H9 (cell line): ENCODE measurements around the gene RNPEP. TPM values are rescaled to one million over a fixed set of nuclear protein-coding genes. Genes with fewer than 3 reads are reported as not detected.

Experiments used
- DNase-seq: peaks from one replicate; pipeline ENCODE4 v3.0.0-alpha.2; 2017
- H2AFZ ChIP-seq: one replicate; pipeline ENCODE4 v1.6.1; 2013; ENCODE audit warnings: mild to moderate bottlenecking, low read length, control low read depth, moderate library complexity
- H2AK5ac ChIP-seq: 2 replicates; pipeline ENCODE4 v1.6.1; 2013; ENCODE audit warnings: low read length, control low read depth, mixed read lengths; ENCODE audit not compliant: insufficient read length
- H2BK120ac ChIP-seq: one replicate; pipeline ENCODE4 v1.6.1; 2013; ENCODE audit warnings: low read depth, mild to moderate bottlenecking, low read length, control low read depth, inconsistent platforms; ENCODE audit not compliant: poor library complexity, severe bottlenecking
- H2BK12ac ChIP-seq: 2 replicates; pipeline ENCODE4 v1.6.1; 2013; ENCODE audit warnings: low read length, control low read depth, mixed read lengths, low read depth; ENCODE audit not compliant: insufficient read length
- H2BK15ac ChIP-seq: 2 replicates; pipeline ENCODE4 v1.6.1; 2013; ENCODE audit warnings: low read depth, low read length, control low read depth
- H2BK20ac ChIP-seq: one replicate; pipeline ENCODE4 v1.6.1; 2013; ENCODE audit warnings: low read depth, mild to moderate bottlenecking, low read length, control low read depth, inconsistent platforms; ENCODE audit not compliant: poor library complexity, severe bottlenecking
- H2BK5ac ChIP-seq: 2 replicates; pipeline ENCODE4 v1.6.1; 2013; ENCODE audit warnings: low read length, control low read depth, mixed read lengths; ENCODE audit not compliant: insufficient read length
- H3K14ac ChIP-seq: 2 replicates; pipeline ENCODE4 v1.6.1; 2013; ENCODE audit warnings: low read length, control low read depth; ENCODE audit not compliant: insufficient read depth
- H3K18ac ChIP-seq: 2 replicates; pipeline ENCODE4 v1.6.1; 2013; ENCODE audit warnings: low read depth, mild to moderate bottlenecking, mixed read lengths, low read length, control low read depth; ENCODE audit not compliant: insufficient read length
- H3K23ac ChIP-seq: 2 replicates; pipeline ENCODE4 v1.6.1; 2013; ENCODE audit warnings: low read length, control low read depth, mixed read lengths, low read depth; ENCODE audit not compliant: insufficient read length
- H3K23me2 ChIP-seq: 2 replicates; pipeline ENCODE4 v1.6.1; 2013; ENCODE audit warnings: low read depth, mild to moderate bottlenecking, mixed read lengths, low read length, control low read depth; ENCODE audit not compliant: insufficient read length, poor library complexity, severe bottlenecking
- H3K27ac ChIP-seq: 2 replicates; pipeline ENCODE4 v1.5.1; 2013; ENCODE audit warnings: low read length, control low read depth, mixed read lengths, low read depth; ENCODE audit not compliant: insufficient read length
- H3K27me3 ChIP-seq: 2 replicates; pipeline ENCODE4 v1.6.1; 2013; ENCODE audit warnings: low read length, control low read depth, inconsistent platforms; ENCODE audit not compliant: insufficient read depth
- H3K4ac ChIP-seq: 2 replicates; pipeline ENCODE4 v1.6.1; 2013; ENCODE audit warnings: low read depth, mild to moderate bottlenecking, control low read depth, inconsistent platforms, low read length, moderate library complexity
- H3K4me1 ChIP-seq: 2 replicates; pipeline ENCODE4 v1.6.1; 2013; ENCODE audit warnings: low read length, control low read depth, inconsistent platforms; ENCODE audit not compliant: insufficient read depth
- H3K4me2 ChIP-seq: 2 replicates; pipeline ENCODE4 v1.6.1; 2013; ENCODE audit warnings: low read length, control low read depth, mixed read lengths; ENCODE audit not compliant: insufficient read length, insufficient read depth
- H3K56ac ChIP-seq: 2 replicates; pipeline ENCODE4 v1.6.1; 2013; ENCODE audit warnings: low read depth, mild to moderate bottlenecking, mixed read lengths, low read length, control low read depth; ENCODE audit not compliant: insufficient read length
- H3K79me1 ChIP-seq: 2 replicates; pipeline ENCODE4 v1.6.1; 2013; ENCODE audit warnings: low read depth, mild to moderate bottlenecking, moderate library complexity, low read length, control low read depth, inconsistent platforms; ENCODE audit not compliant: insufficient read depth, poor library complexity, severe bottlenecking
- H3K79me2 ChIP-seq: 2 replicates; pipeline ENCODE4 v1.6.1; 2013; ENCODE audit warnings: low read length, control low read depth, inconsistent platforms; ENCODE audit not compliant: insufficient read depth
- H3K9ac ChIP-seq: 2 replicates; pipeline ENCODE4 v1.6.1; 2013; ENCODE audit warnings: low read length, control low read depth, mixed read lengths; ENCODE audit not compliant: insufficient read length; ENCODE audit errors: extremely low read depth
- H3K9me3 ChIP-seq: one replicate; pipeline ENCODE4 v1.6.1; 2013; ENCODE audit warnings: low read depth, low read length, inconsistent platforms; ENCODE audit not compliant: control insufficient read depth
- H3T11ph ChIP-seq: one replicate; pipeline ENCODE4 v1.6.1; 2013; ENCODE audit warnings: mild to moderate bottlenecking, low read length, control low read depth, inconsistent platforms
- H4K20me1 ChIP-seq: one replicate; pipeline ENCODE4 v1.6.1; 2013; ENCODE audit not compliant: control insufficient read depth, insufficient read length, insufficient read depth
- H4K5ac ChIP-seq: 2 replicates; pipeline ENCODE4 v1.6.1; 2013; ENCODE audit warnings: low read depth, mild to moderate bottlenecking, mixed read lengths, low read length, control low read depth; ENCODE audit not compliant: insufficient read length
- H4K8ac ChIP-seq: replicated peaks from 2 replicates; pipeline ENCODE4 v1.6.1; 2013; ENCODE audit warnings: low read length, control low read depth, mixed read lengths, low read depth; ENCODE audit not compliant: insufficient read length
- H4K91ac ChIP-seq: 2 replicates; pipeline ENCODE4 v1.6.1; 2013; ENCODE audit warnings: low read depth, mild to moderate bottlenecking, moderate library complexity, mixed read lengths, low read length, control low read depth; ENCODE audit not compliant: insufficient read length
- H3K27ac Mint-ChIP-seq, 3 experiments: 2 replicates in 2 of 3; 3 replicates in 1 of 3; pipeline ENCODE4 v1.8.0; 2020 to 2021; ENCODE audit warnings: mixed read lengths in 3 of 3, mild to moderate bottlenecking in 1 of 3, moderate library complexity in 1 of 3
- H3K27me3 Mint-ChIP-seq: 2 replicates; pipeline ENCODE4 v1.8.0; 2021; ENCODE audit warnings: low read depth, mild to moderate bottlenecking, moderate library complexity, mixed read lengths
- H3K36me3 Mint-ChIP-seq, 3 experiments: 2 replicates in 2 of 3; 3 replicates in 1 of 3; pipeline ENCODE4 v1.8.0; 2020 to 2021; ENCODE audit warnings: low read depth in 3 of 3, mixed read lengths in 3 of 3; ENCODE audit not compliant: insufficient read depth in 1 of 3
- H3K4me1 Mint-ChIP-seq, 2 experiments: 2 replicates each; pipeline ENCODE4 v1.8.0; 2020; ENCODE audit warnings: mixed read lengths in 2 of 2
- H3K4me3 Mint-ChIP-seq, 2 experiments: 2 replicates in 1 of 2; 3 replicates in 1 of 2; pipeline ENCODE4 v1.8.0; 2020 to 2021; ENCODE audit warnings: mild to moderate bottlenecking in 2 of 2, mixed read lengths in 2 of 2, moderate library complexity in 1 of 2
- H3K9me3 Mint-ChIP-seq, 2 experiments: 2 replicates in 1 of 2; 3 replicates in 1 of 2; pipeline ENCODE4 v1.8.0; 2020; ENCODE audit warnings: mild to moderate bottlenecking in 2 of 2, mixed read lengths in 2 of 2, moderate library complexity in 1 of 2
- CTCF ChIP-seq: fragments of 200-600 bp; sonication (generic); conservative IDR thresholded peaks from 3 replicates; pipeline ENCODE4 v1.8.0; 2021; ENCODE audit warnings: antibody characterized with exemption, mild to moderate bottlenecking
- WGBS: extraction: QIAGEN DNeasy Blood & Tissue Kit; methylation state at CpG from one replicate; pipeline ENCODE4 v1.1.7; 2013; ENCODE audit warnings: missing lambda C conversion rate, low lambda C conversion rate, mixed read lengths; ENCODE audit not compliant: insufficient read length; ENCODE audit errors: extremely low coverage; 5-methylcytosine and 5-hydroxymethylcytosine counted together
- total RNA-seq: library from RNA; stranded (reverse); gene quantifications from 2 replicates; pipeline ENCODE4 v1.2.1, GENCODE V29; 2021

The RNPEP gene
- total RNA-seq, 1 experiment from 2014 or later = 49.9 TPM

- H3K36me3 Mint-ChIP-seq = no peaks in the 10 kb centered on the region
- Histone ChIP-seq H3K27ac (no peak overlapping the region), H2BK15ac (no peak overlapping the region), H3K79me1 (no peaks in the 10 kb centered on the region), H2BK5ac (no peak overlapping the region), H2BK12ac (no peak overlapping the region), H3K56ac (no peak overlapping the region), H3K23ac (no peak overlapping the region), H3K23me2 (no peaks in the 10 kb centered on the region), H2BK120ac (no peak overlapping the region), H3K4me2 (no peak overlapping the region), H3K9me3 (no peaks in the 10 kb centered on the region), H3K4ac (no peak overlapping the region), H3K79me2 (no peaks in the 10 kb centered on the region), H3K4me1 (no peaks in the 10 kb centered on the region), H3K14ac (no peak overlapping the region), H4K8ac (no peak overlapping the region), H3K9ac (no peak overlapping the region), H2BK20ac (no peak overlapping the region), H3K18ac (no peak overlapping the region), H3T11ph (no peak overlapping the region), H2AFZ (no peak overlapping the region), H4K5ac (no peak overlapping the region), H2AK5ac (no peak overlapping the region), H3K27me3 (no peaks in the 10 kb centered on the region), H4K20me1 (no peaks in the 10 kb centered on the region), H4K91ac (no peak overlapping the region)
- TF ChIP-seq CTCF = no peak
- DNase-seq = no peak
- H3K9me3 Mint-ChIP-seq = no peaks in the 10 kb centered on the region
- no peaks in the 10 kb centered on the region for H3K4me1 Mint-ChIP-seq
- H3K27ac Mint-ChIP-seq = peak overlapping the region in 1 of 3 experiments; percentile 35; a peak in 1 of 7 replicates
- no CpG with 5 or more reads among the region's 5 CpGs for WGBS
- peaks cover 2% of the 10 kb centered on the region; the same call in 1 of the 2 replicates for H3K27me3 Mint-ChIP-seq
- no peak overlapping the region for H3K4me3 Mint-ChIP-seq
These were observed 66.7 kb downstream of the RNPEP start for GRCh38 chr1:202049129-202049528.
